GM21381 (cell line): Measurements from ENCODE around the gene MPHOSPH8.
"Not testable (repeated sequence)": the region's sequence is repeated elsewhere in the genome, so short reads cannot be mapped to it uniquely, and the experiment has no call there.

ENCODE experiments used
- ATAC-seq: cut with Tn5 transposase; IDR thresholded peaks from one replicate; pipeline ENCODE4 v1.9.1; 2021; ENCODE audit warnings: mild to moderate bottlenecking, moderate library complexity; ENCODE audit not compliant: unreplicated experiment

The MPHOSPH8 gene

GRCh38 chr13:19624265-19624664 lies 9.2 kb upstream of the MPHOSPH8 start:
- ATAC-seq, result no peak

GRCh38 chr13:19632915-19633478 lies 462 bp upstream of the MPHOSPH8 start:
- no peak for ATAC-seq

- ATAC-seq, result no peak
Measured at GRCh38 chr13:19634256-19634740, 839 bp downstream of the MPHOSPH8 start.

GRCh38 chr13:19635926-19636325 lies 2.5 kb downstream of the MPHOSPH8 start:
- ATAC-seq, result not testable (repeated sequence)

- ATAC-seq, result no peak
Measured at GRCh38 chr13:19643652-19644051, 10.2 kb downstream of the MPHOSPH8 start.

GRCh38 chr13:19645000-19645399 lies 11.5 kb downstream of the MPHOSPH8 start:
- no peak for ATAC-seq

GRCh38 chr13:19646063-19646462 lies 12.6 kb downstream of the MPHOSPH8 start:
- no peak for ATAC-seq

GRCh38 chr13:19650742-19651141 lies 17.3 kb downstream of the MPHOSPH8 start:
- ATAC-seq, result no peak

GRCh38 chr13:19657872-19658591 lies 24.6 kb downstream of the MPHOSPH8 start:
- ATAC-seq, result no peak

GRCh38 chr13:19658831-19659230 lies 25.4 kb downstream of the MPHOSPH8 start:
- no peak for ATAC-seq

GRCh38 chr13:19661126-19661525 lies 27.7 kb downstream of the MPHOSPH8 start:
- ATAC-seq, result no peak

- ATAC-seq, result no peak
Measured at GRCh38 chr13:19661561-19661960, 28.1 kb downstream of the MPHOSPH8 start.

GRCh38 chr13:19663416-19663979 lies 30.0 kb downstream of the MPHOSPH8 start:
- ATAC-seq, result no peak

GRCh38 chr13:19664481-19665230 lies 31.2 kb downstream of the MPHOSPH8 start:
- ATAC-seq, result no peak

GRCh38 chr13:19665427-19665859 lies 32.0 kb downstream of the MPHOSPH8 start:
- ATAC-seq, result no peak

- no peak for ATAC-seq
Measured at GRCh38 chr13:19668778-19669177, 35.3 kb downstream of the MPHOSPH8 start.

GRCh38 chr13:19670147-19670546 lies 36.7 kb downstream of the MPHOSPH8 start:
- no peak for ATAC-seq

- no peak for ATAC-seq
Measured at GRCh38 chr13:19672990-19673389, 39.5 kb downstream of the MPHOSPH8 start.

GRCh38 chr13:19673473-19674430 lies 40.3 kb downstream of the MPHOSPH8 start:
- no peak for ATAC-seq

GRCh38 chr13:19674898-19675297 lies 41.4 kb downstream of the MPHOSPH8 start:
- ATAC-seq, result no peak
